GM18508 (cell line): ENCODE results near the gene TMEM135.

ENCODE experiments used
- ATAC-seq: cut with Tn5 transposase; IDR thresholded peaks from one replicate; pipeline ENCODE4 v1.9.1; 2021; ENCODE audit warnings: moderate number of reproducible peaks; ENCODE audit not compliant: insufficient read depth, unreplicated experiment

The TMEM135 gene

DNA sequence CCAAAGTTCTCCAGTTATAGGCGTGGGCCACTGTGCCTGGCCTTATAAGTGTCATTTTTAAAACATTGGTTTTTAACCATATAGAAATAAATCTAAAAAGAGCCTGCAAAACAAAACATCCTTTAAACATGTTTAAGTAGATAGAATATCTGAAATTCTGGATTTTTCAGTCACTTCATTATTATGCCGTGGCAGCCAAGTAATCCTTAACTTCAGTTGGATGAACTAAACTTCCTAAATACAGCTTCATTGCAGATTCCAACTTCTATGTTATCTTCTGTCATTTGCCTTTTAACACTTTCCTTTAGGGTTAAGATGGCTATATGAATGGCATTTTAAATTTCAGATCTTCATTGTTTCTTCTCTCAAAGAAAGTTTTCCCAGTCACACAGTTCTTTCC, 291.4 kb downstream of the TMEM135 start:
- ATAC-seq, result no peak

DNA sequence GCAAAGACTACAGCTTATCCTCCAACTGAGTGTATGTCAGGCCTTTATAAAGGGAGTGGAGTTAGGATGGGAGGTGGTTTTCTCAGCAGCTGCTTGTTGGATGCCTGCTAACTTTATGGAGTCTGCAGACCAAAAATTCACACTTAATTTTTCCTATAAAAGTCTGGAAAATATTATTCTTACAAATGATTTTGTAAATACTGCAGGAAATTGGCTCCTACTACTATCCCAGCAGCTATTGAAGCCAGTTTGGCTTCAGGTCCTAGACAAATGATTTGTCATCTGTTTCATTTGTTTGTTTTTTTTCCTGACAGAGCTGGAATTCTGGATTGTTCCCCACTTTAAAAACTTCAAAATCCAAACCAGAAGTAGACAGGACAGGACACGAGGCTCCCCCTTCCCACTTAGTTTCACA, 292.5 kb downstream of the TMEM135 start:
- no peak for ATAC-seq

DNA sequence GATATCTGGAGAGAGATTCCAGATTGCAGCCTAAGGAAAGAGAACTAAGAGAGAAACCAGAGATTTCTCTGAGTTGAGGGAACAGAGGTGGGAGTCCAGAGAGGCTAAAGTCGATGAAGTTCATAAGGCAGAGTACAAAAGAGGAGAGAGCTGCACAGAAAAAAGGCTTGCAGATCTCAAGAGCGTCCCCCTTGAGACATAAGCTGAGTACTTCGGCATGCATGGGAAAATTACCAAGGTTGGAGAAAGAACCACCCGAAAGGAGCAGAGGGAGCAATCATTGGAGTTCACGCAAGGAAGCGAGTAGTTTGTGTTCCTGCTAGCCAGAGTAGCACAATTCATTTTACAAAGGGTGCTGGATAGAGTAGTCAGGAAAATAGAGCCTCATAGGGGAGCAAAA, 293.5 kb downstream of the TMEM135 start:
- ATAC-seq, result no peak

DNA sequence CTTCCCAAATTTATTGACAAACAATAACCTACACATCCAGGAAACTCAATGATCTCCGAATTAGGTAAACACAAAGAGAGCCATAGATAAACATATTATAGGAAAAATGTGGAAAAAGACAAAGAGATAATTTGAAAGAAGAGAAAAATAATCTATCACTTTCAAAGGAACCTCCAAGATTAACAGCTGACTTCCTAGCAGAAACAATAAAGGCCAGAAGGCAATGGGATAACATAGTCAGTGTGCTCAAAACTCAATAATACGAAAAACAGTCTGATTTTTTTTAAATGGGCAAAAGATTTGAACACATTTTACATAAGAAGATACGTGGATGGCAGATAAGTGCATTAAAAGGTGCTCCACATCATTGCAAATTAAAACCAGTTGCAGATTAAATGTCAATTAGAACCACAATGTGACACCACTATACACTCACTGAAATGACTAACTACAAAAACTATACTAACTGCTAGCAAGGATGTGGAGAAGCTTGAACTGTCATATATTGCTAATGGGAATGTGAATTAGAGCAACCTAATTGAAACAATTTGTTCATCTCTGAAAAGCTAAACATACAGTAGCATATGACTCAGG, 300.4 kb downstream of the TMEM135 start:
- ATAC-seq, result no peak

DNA sequence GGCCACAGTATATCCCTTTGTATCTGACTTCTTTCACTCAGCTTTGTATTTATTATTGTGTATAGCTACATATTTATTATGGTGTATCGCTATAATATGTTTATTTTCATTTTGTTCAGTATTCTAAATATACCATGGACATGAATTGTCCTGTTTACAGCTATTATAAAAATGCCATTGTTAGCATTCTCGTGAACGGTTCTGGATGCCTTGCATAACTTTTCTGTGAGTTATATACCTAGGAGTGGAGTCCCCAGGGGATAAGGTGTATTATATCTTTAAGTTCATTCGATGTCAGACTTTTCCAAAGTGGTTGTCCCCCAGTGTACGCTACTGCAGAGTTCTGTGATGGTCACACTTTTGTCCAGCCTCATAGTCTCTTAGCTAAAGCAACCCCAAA, 301.7 kb downstream of the TMEM135 start:
- ATAC-seq, result no peak

DNA sequence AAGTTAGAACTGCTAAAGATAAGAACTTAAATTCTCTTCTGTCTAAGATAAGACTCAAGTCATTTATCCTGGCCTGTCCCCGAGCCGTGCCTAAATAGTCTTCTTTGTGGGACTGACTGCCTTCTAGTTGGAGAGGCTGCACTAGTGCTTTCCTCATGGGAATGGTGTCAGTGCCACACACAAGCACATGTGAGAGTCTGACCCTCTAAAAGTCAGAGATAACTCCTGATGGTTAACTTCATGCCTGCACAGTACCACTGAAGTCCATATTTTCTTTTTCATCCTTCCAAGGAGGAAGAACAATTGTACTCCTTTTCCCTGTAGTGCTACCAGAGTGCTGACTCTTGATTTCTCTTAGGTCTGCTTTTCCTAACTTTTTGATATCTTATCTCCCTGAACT, 309.7 kb downstream of the TMEM135 start:
- ATAC-seq, result no peak

DNA sequence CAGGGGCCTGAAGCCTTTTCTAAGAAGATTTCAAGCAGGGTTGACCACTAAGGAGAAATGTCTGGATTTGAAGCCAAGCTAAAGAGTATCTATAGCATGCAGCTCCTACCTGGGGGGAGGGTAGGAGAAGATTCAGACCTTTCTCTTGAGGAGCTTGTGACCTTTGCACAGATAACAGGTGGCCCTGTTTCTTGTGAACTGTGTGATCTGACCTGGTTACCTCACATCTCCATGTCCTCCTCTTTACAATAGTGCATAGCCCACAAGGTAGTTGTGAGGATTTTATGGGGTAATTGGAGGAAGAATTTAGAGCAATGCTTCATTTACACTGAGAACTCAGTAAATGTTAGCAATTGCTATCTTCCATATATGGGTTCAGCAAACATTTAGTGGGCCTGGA, 310.1 kb downstream of the TMEM135 start:
- ATAC-seq, result no peak

DNA sequence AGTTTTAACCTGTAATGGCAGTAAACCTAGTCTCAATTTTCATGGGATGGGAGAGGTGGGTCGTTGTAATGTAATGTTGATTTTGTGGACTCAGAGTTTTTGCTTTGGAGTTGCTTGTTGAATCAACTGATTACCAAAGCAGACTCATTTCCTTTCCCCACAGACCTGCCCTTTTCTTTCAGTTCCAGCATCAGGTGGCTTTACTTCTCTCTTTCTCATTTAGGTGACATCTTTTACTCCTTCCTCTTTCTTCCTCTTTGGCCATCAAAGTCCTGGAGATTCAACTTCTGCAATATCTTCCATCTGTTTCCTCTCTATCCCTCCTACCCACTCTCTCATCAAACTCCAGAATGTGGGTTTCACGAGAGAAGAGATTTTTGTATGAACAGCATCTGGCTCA, 313.9 kb downstream of the TMEM135 start:
- no peak for ATAC-seq

DNA sequence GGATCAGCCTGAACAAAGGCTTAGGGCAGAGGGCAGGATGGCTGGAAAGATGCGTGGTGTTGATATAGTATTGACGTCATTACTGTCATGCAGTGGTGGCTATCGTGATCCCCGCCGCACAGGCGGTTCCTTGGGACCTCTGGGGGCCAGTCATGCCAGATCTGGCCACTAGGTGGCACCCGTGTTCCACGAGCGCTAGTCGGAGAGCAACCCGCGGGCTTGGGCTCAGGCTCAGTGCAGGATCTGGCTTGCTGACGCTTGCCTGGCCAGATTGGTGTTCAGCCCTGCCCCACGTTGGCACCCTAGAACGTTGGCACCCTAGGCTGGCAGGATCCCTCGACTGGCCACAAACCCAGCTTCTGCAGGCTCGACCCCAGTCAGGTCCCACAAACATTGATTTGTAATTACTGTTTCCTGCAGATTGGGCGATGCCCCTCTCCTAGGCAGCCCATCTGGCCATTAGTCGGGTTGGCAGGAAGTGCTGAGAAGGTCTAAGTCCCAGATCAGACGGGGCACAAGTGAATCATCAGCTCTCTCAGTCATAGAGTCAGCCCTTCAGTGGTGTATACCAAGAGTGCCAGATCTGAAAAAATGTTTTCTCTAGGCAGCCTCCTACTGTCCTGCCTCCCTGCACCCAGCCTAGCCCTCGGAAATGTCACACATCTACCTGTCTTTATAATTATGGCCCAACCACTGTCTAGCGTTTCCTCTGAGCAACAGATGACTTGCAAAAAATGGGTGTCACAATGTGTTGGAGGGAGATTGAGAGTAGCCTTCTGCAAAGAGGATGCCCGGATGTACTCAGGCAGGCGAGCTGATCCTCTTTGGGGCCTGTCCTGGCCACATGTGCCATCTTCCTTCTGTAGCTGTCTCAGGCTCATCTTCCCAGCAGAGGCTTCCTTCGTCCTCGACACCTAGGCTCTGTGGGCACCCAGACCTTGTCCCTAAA, 315.3 kb downstream of the TMEM135 start:
- peak; percentile 88 for ATAC-seq

DNA sequence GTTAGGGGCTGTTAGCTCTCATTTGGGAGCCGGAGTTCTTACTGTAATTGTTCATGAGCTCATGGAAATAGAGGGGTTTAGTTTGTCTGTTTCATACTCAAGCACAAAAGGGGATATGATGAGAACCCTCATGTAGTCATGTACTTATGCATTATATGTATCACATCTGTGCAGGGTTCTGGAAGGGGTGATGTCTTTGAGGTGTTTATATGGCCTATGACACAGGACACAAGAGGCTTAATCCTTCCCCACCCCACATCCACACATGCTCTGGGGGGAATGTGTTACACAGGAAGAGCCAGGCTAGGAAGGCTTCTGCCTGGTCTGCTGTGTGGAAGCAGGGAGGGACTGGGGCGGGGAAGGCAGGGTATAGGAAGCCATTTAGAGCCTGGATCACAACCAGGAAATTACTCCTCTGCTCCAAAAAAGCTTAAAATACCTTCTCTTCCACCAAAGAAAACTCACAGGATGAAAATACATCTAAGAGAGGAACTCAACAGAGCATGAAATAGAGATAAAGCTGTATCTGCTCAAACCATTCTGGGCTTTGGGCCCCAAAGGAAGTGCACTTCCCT, 316.1 kb downstream of the TMEM135 start:
- ATAC-seq, result no peak

DNA sequence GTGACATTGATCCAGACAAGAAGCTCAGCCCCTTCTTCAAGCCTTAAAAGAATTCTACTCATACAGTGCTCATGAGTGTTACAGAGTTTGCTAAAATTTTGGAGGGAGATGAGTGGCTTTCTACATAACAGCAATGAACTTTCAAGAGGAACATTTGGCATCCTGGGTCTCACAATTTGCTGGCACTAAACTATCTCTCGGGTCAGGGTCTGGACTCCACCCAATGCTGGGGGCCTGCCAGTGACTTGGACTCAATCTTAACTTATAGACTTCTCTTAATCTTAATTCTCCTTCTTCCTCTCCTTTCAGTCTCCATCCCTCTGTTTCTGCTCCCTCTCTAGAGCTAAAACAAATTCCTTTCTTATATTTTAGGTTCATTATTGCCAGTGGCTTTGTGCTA, 317.9 kb downstream of the TMEM135 start:
- ATAC-seq, result no peak

DNA sequence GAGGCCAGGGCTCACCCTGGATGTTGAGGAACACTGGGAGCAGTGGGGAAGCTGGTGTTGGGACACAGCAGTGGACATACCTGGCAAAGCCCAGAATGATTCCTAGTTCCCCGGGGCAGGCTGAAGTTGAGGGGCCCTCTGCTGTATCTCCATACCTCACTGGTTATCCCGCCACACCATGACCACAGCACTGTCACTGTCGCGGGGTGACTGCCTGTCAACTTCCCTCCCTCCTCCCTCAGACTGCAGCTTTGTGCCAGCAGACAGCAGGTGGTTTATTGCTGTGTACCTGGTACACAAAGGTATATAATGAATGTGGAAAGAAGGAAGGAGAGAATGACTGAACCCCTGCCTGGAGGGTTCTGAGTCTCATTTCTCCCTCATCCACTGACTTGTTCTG, 318.7 kb downstream of the TMEM135 start:
- no peak for ATAC-seq

DNA sequence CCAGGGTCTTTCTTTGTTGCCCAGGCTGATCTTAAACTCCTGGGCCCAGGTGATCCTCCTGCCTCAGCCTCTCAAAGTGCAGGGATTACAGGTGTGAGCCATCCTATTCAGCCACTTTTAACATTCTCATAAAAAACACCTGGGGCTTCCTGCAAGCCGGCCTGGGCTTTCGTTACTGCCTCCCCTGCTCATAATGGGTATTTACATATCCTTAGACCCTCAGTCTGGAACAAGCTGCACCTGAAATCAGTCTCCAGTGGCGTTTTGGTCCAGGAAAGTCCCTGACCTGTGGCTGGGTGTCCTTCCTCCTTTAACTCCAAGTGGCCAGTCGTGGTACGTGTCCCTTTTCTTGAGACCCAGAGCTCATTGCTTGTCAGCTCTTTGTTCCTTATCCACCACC, 320.7 kb downstream of the TMEM135 start:
- no peak for ATAC-seq

DNA sequence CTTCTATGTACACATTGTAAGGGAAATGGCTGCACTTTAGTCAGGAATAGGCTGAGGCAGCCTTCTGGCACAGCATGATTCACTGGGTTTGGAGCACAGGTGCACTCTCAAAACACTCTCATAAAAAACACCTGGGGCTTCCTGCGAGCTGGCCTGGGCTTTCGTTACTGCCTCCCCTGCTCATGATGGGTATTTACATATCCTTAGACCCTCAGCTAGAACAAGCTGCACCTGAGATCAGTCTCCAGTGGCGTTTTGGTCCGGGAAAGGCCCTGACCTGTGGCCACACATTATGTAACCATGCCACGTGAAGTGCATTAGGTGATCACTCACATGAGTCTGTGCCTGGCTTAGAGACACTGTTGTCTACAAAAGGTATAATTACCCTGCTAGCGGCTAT, 321.7 kb downstream of the TMEM135 start:
- no peak for ATAC-seq

DNA sequence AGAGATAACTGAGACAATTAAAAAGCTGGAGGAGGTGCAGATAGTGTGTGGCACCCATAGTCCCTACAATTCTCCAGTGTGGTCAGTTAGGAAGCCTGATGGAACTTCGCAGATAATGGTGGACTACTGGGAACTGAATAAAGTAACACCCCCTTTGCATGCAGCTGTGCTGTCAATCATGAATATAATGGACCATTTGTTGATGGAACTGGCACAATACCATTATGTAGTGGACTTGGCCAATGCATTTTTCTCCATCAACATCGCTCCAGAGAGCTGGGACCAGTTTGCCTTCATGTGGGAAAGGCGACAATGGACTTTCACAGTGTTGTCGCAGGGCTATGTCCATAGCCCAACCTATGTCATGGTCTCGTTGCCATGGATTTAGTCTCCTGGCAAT, 324.2 kb downstream of the TMEM135 start:
- ATAC-seq, result no peak

DNA sequence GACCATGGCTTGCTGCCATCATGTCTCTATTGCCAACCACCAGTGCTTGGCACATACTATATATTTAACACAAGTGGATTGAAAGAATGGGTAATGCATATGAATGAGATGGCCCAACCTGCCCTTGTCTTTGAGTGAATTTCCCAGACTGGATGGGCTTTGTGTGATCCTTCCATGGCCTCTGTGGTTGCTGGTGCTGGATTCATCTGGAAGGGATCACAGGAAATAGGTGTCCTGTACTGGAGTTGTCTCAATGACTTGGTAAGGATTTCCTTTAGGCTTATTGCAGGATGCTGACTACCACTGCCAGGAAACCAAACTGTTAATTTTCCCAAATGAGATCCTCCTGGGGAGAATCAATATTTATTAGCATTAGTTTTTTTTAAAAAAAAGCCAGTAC, 328.6 kb downstream of the TMEM135 start:
- ATAC-seq, result no peak

DNA sequence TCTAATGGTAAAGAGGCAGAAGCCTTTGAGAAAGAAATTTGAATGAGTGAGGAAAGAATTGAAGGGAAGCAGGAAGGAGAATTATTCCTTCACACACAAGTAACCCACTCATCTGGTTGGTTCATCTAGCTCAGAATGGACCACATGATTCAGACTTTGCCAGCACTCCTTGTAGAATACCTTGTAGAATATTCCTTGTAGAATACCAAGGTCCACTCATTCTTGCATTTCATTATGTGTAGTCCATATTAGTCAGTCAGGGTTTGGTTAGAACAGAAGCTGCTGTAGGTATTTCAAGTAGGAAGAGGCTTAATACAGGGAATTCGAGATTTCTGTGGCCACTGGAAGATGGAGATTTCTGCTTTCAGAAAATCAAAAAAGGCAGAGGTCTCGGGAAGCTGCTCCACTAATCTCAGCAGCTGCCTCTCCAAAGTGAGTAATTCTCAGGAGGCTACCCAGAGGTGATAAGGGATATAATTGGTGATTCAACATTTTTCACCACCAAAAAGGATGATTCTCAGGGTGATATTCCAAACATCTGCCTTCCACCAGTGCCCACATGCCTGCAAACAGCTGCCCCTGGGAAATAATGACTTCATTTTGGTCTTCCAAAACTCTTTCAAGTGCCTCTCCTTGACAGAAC, 329.1 kb downstream of the TMEM135 start:
- ATAC-seq, result no peak

DNA sequence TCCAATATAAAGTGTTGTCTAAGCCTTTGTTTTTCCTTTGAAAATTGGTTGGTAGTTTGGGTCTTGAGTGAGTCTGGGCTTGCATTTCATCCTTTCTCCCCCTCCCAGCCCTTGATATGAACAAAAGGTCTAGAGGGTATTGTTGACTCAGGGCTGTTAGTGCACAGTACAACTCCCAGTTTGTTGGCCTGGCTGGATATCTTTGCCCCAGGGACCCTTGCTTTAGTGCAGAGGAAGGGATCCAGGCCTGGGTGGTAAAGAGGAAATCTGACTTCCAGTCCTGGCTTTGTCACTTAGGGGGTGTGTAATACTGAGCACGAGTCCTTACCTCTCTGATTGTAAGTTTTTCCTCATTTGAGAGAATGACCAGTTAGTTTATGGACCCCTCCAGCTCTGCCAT, 330.4 kb downstream of the TMEM135 start:
- no peak for ATAC-seq

DNA sequence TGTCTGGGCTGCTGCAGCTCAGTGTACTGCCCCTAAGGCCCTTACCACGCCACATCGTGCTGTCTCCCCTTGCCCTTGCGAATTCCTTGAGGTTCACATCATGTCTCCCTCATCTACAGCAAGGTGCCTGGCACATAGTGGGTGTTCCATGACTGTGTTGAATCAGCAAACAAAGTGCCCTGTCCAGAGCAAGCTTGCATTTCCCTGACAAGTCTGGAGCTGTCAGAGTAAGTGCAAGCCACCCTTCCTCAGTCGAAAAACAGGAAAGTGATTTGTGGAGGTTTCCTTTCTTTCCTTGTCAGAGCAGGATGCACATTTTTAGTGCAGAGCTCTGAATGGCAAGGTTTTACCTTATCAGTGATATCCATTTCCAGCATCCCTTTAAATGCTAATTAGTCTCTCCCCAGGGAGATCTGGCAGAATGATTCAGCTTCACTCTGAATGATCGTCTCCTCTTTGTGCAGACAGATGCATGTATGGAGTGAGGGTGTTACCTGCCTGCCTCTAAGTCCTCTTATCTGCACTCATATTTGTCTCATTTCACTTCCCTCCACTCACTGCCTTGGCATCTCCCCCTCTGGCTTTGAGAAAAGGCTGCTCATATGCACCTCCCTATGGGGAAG, 331.2 kb downstream of the TMEM135 start:
- ATAC-seq, result no peak

DNA sequence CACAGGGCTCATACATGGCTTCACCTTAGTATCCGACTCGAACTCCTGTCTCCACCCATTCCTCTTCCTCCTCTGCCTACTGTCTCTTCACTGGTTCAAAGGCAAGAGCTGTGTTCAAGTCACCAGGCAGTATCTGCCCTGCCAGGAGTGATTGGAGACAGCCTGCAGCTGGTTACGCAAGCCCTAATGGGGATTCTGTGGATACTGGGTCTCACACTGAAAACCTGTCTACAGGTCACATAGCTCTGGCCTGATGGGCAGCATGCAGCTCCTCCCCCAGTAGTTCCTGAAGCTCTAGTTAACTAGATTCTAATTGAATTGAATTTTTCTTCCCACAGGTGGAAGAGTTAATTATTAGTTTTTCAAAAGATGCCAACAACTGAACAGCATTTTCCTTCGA, 332.2 kb downstream of the TMEM135 start:
- no peak for ATAC-seq

DNA sequence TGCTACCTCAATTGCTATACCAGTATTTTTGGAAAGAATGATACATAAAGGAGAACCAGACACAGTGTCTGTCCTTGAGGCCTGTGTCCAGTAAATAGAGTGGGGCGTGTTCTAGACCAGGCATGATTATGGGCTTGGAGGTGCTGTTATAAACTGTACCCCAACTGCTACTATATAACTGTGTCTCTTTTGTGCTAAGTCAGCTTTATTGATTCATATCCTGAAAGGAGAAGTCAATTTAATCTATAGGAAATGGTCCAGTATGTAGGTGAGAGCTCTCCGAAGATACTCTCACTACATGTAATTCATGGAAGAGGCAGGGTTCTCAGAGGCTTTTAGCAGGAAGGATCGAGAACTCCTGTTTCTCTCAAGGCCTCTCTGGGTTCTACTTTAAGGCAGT, 334.3 kb downstream of the TMEM135 start:
- ATAC-seq, result no peak
